K562 (cell line): ENCODE results near the gene ATF4. TPM values are rescaled to one million over a fixed set of nuclear protein-coding genes. Genes with fewer than 3 reads are reported as not detected.

Experiments
- ARID2 ChIP-seq: fragments of 450-650 bp; IDR thresholded peaks from 2 replicates; pipeline ENCODE4 v1.6.1; 2017; ENCODE audit warnings: antibody characterized with exemption, mild to moderate bottlenecking
- CGGBP1 ChIP-seq: fragments of 250-450 bp; sonication (Bioruptor Pico); IDR thresholded peaks from 2 replicates; pipeline ENCODE4 v1.9.0; 2021; ENCODE audit warnings: mild to moderate bottlenecking
- ELF4 ChIP-seq: fragments of 450-650 bp; formaldehyde crosslinking; IDR thresholded peaks from 2 replicates; pipeline ENCODE4 v1.4.0; 2022; ENCODE audit warnings: missing genetic modification characterization
- HDAC3 ChIP-seq: fragments of 450-650 bp; IDR thresholded peaks from 2 replicates; pipeline ENCODE4 v1.6.1; 2018; ENCODE audit warnings: borderline replicate concordance, mild to moderate bottlenecking, moderate library complexity; ENCODE audit not compliant: partially characterized antibody
- HMGXB4 ChIP-seq: sonication (generic); formaldehyde crosslinking; IDR thresholded peaks from 2 replicates; pipeline ENCODE4 v1.8.1; 2023; ENCODE audit warnings: mild to moderate bottlenecking, missing genetic modification reagents
- HSF4 ChIP-seq: fragments of 250-450 bp; sonication (Bioruptor Pico); IDR thresholded peaks from 2 replicates; pipeline ENCODE4 v2.1.2; 2022; ENCODE audit warnings: mild to moderate bottlenecking, moderate library complexity, borderline replicate concordance
- MBD1 ChIP-seq: fragments of 250-450 bp; sonication (Bioruptor Pico); IDR thresholded peaks from 2 replicates; pipeline ENCODE4 v1.8.0; 2022; ENCODE audit warnings: inconsistent platforms
- MTA1 ChIP-seq: fragments of 450-650 bp; IDR thresholded peaks from 2 replicates; pipeline ENCODE4 v1.6.1; 2017; ENCODE audit warnings: borderline replicate concordance
- NUFIP1 ChIP-seq: fragments of 450-650 bp; IDR thresholded peaks from 2 replicates; pipeline ENCODE4 v1.6.1; 2018; ENCODE audit not compliant: partially characterized antibody
- PHB ChIP-seq: fragments of 250-450 bp; sonication (Bioruptor Pico); IDR thresholded peaks from 2 replicates; pipeline ENCODE4 v1.5.0; 2021
- RBM14 ChIP-seq: fragments of 200-400 bp; formaldehyde crosslinking; IDR thresholded peaks from 2 replicates; pipeline ENCODE4 v1.6.1; 2018; ENCODE audit warnings: low read depth, mild to moderate bottlenecking, low read length, moderate library complexity, borderline replicate concordance; ENCODE audit not compliant: insufficient read depth
- SIN3B ChIP-seq: fragments of 450-650 bp; IDR thresholded peaks from 2 replicates; pipeline ENCODE4 v1.6.1; 2017; ENCODE audit warnings: low read depth, mild to moderate bottlenecking, moderate library complexity
- STAT5A ChIP-seq: IDR thresholded peaks from 2 replicates; pipeline ENCODE4 v1.6.1; 2012; ENCODE audit warnings: low read length, inconsistent platforms, borderline replicate concordance
- TBP ChIP-seq: optimal IDR thresholded peaks from 2 replicates; pipeline ENCODE3; 2011; ENCODE audit warnings: low read depth, low read length, improper control_type of control experiment
- ZNF253 ChIP-seq: fragments of 250-450 bp; sonication (Bioruptor Pico); conservative IDR thresholded peaks from 2 replicates; pipeline ENCODE4 v1.6.1; 2021; ENCODE audit warnings: mild to moderate bottlenecking
- ZNF589 ChIP-seq: fragments of 200-800 bp; sonication (Bioruptor generic); IDR thresholded peaks from 2 replicates; pipeline ENCODE4 v1.6.1; 2016; ENCODE audit warnings: low read depth, missing genetic modification characterization, missing compliant biosample characterization
- polyA plus RNA-seq, 8 experiments: library from polyadenylated mRNA; depleted of rRNA in 4 of 8; stranded (reverse) in 5 of 8; unstranded in 3 of 8; fragments of >200 nt; fragmentation: Nextera tagmentation in 2 of 8; fragmentation: Illumina TruSeq in 1 of 8; extraction: Ambion mirVana in 2 of 8; extraction: Trizol in 1 of 8; gene quantifications; 2 replicates each; pipeline versions ENCODE4 v1.2.1 to v1.2.3, GENCODE V29; 2011 to 2014; ENCODE audit warnings: inconsistent platforms in 1 of 8, missing spikeins in 1 of 8
- total RNA-seq, 7 experiments: library from RNA; depleted of rRNA in 6 of 7; stranded (reverse); fragments of >200 nt in 6 of 7; fragmentation: Illumina TruSeq in 2 of 7; extraction: Trizol in 2 of 7; gene quantifications; 2 replicates each; pipeline versions ENCODE4 v1.2.1 to v1.2.3, GENCODE V29; 2011 to 2021; ENCODE audit warnings: low replicate concordance in 1 of 7
- TF ChIP-seq, protein P1 (sequence below), 2 experiments: fragments of 450-650 bp; IDR thresholded peaks; 2 replicates each; pipeline ENCODE4 v1.6.1; 2016
- TF ChIP-seq, protein P2 (sequence below): sonication (generic); formaldehyde crosslinking; IDR thresholded peaks from 2 replicates; pipeline ENCODE4 v1.8.0; 2022; ENCODE audit warnings: missing genetic modification reagents, mild to moderate bottlenecking, moderate library complexity, borderline replicate concordance

Gene ATF4
- total and polyA plus RNA-seq, 9 of the 15 experiments (the other 6 are each of a cell fraction or from before 2014, with no cell fraction given) = 93.1 to 723 (median 355) TPM

DNA sequence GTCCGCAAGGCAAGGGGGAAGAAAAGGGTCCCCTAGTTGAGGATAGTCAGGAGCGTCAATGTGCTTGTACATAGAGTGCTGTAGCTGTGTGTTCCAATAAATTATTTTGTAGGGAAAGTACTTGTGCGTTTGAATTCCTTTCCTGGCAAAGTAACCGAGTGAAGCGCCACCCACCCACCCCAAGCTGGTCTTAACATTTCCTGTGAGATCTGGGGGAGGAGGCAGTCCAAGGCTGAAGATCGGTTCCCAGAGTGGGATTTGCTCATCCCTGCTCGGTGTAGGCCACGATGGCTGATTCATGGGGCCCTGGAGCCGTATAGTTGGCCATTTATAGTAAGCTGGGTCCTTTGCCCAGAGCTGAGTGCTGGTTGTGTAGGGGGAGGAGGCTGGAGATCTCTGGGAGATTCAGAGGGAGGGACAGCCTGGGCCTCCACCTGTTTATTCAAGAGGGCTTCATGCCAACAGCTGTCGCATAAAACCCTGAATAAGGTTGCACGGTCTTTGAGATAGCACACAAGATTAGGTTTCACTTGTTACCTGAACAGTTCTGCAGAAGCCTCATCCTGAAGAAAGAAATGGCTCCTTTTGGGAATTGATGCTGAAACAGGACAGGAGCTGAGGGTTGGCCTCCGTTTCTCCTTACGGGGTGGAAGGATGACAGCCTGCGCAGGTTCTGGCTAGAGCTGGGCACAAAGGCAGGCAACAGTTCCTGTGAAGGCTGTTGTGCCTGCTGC, 2.4 kb downstream of the ATF4 start (continued):
- TF ChIP-seq SIN3B (no peak), MTA1 (no peak), MBD1 (no peak), TBP (no peak), HSF4 (CRISPR knock-in tag) (no peak), CGGBP1 (CRISPR knock-in tag) (0 out of 2 replicates have a peak, but pooled peaks have one; percentile 10), RBM14 (no peak), ZNF589 (CRISPR knock-in tag) (no peak), ELF4 (CRISPR knock-in tag) (peak; percentile 87; the same call in 1 of the 2 replicates), STAT5A (no peak), ARID2 (no peak), HDAC3 (no peak), NUFIP1 (no peak), PHB (CRISPR knock-in tag) (peak; percentile 39), HMGXB4 (CRISPR knock-in tag) (no peak; the same call in 1 of the 2 replicates), ZNF253 (no peak)
- TF ChIP-seq, protein P1, sequence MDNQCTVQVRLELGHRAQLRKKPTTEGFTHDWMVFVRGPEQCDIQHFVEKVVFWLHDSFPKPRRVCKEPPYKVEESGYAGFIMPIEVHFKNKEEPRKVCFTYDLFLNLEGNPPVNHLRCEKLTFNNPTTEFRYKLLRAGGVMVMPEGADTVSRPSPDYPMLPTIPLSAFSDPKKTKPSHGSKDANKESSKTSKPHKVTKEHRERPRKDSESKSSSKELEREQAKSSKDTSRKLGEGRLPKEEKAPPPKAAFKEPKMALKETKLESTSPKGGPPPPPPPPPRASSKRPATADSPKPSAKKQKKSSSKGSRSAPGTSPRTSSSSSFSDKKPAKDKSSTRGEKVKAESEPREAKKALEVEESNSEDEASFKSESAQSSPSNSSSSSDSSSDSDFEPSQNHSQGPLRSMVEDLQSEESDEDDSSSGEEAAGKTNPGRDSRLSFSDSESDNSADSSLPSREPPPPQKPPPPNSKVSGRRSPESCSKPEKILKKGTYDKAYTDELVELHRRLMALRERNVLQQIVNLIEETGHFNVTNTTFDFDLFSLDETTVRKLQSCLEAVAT (IDR thresholded peaks at IDR 0.05) = peak in 1 of 2 experiments; percentile 23; a peak in 2 of 4 replicates
- TF ChIP-seq, protein P2, sequence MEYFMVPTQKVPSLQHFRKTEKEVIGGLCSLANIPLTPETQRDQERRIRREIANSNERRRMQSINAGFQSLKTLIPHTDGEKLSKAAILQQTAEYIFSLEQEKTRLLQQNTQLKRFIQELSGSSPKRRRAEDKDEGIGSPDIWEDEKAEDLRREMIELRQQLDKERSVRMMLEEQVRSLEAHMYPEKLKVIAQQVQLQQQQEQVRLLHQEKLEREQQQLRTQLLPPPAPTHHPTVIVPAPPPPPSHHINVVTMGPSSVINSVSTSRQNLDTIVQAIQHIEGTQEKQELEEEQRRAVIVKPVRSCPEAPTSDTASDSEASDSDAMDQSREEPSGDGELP (CRISPR knock-in tag) = peak; percentile 65; the same call in 1 of the 2 replicates
